ENCODE results near the gene TMEM258. TPM values are rescaled to one million over a fixed set of nuclear protein-coding genes. Genes with fewer than 3 reads are reported as not detected.
A peak's percentile ranks its signal among the peaks of the same experiment; 100 is the strongest.

TMEM258 gene
- total and polyA plus RNA-seq, 9 of the 15 experiments (the other 6 are each of a cell fraction or from before 2014, with no cell fraction given) = 97.2 to 856 (median 231) TPM

DNA sequence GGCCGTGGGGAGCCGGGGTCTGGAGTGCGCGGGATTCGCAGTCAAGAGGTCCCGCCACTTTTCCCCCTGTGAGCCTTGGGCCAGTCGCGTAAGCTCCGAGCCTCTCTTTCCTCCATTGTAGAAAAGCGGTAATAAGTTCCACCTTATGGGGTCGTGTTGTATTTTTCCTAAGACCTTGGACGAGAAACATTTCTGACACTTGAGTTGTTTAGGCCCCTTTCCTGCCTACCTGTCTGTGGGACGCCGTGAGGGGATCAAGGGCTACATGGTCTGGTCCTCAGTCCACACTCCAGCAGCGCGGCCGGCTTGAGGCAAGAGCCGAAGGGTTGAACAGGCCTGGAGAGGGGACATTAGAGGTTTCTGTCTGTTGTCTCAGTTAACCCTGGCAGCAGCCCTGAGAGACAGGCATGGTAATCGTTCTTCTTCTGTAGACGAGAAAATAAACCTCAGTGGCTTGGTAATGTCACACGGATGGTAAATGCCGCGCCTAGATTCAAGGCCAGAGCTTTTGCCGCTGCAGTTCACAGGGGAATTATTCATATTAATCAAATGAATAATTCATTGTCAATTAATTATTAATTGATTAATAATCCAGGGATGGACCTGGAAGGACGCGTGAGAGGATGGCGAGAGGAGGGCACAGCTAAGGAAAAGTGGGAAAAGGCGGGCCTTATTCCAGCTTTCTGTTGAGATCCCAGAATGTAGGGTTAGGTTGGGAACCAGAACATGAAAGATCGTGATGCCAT is 857 bp upstream of the TMEM258 start (continued):
- TF ChIP-seq, protein P1, sequence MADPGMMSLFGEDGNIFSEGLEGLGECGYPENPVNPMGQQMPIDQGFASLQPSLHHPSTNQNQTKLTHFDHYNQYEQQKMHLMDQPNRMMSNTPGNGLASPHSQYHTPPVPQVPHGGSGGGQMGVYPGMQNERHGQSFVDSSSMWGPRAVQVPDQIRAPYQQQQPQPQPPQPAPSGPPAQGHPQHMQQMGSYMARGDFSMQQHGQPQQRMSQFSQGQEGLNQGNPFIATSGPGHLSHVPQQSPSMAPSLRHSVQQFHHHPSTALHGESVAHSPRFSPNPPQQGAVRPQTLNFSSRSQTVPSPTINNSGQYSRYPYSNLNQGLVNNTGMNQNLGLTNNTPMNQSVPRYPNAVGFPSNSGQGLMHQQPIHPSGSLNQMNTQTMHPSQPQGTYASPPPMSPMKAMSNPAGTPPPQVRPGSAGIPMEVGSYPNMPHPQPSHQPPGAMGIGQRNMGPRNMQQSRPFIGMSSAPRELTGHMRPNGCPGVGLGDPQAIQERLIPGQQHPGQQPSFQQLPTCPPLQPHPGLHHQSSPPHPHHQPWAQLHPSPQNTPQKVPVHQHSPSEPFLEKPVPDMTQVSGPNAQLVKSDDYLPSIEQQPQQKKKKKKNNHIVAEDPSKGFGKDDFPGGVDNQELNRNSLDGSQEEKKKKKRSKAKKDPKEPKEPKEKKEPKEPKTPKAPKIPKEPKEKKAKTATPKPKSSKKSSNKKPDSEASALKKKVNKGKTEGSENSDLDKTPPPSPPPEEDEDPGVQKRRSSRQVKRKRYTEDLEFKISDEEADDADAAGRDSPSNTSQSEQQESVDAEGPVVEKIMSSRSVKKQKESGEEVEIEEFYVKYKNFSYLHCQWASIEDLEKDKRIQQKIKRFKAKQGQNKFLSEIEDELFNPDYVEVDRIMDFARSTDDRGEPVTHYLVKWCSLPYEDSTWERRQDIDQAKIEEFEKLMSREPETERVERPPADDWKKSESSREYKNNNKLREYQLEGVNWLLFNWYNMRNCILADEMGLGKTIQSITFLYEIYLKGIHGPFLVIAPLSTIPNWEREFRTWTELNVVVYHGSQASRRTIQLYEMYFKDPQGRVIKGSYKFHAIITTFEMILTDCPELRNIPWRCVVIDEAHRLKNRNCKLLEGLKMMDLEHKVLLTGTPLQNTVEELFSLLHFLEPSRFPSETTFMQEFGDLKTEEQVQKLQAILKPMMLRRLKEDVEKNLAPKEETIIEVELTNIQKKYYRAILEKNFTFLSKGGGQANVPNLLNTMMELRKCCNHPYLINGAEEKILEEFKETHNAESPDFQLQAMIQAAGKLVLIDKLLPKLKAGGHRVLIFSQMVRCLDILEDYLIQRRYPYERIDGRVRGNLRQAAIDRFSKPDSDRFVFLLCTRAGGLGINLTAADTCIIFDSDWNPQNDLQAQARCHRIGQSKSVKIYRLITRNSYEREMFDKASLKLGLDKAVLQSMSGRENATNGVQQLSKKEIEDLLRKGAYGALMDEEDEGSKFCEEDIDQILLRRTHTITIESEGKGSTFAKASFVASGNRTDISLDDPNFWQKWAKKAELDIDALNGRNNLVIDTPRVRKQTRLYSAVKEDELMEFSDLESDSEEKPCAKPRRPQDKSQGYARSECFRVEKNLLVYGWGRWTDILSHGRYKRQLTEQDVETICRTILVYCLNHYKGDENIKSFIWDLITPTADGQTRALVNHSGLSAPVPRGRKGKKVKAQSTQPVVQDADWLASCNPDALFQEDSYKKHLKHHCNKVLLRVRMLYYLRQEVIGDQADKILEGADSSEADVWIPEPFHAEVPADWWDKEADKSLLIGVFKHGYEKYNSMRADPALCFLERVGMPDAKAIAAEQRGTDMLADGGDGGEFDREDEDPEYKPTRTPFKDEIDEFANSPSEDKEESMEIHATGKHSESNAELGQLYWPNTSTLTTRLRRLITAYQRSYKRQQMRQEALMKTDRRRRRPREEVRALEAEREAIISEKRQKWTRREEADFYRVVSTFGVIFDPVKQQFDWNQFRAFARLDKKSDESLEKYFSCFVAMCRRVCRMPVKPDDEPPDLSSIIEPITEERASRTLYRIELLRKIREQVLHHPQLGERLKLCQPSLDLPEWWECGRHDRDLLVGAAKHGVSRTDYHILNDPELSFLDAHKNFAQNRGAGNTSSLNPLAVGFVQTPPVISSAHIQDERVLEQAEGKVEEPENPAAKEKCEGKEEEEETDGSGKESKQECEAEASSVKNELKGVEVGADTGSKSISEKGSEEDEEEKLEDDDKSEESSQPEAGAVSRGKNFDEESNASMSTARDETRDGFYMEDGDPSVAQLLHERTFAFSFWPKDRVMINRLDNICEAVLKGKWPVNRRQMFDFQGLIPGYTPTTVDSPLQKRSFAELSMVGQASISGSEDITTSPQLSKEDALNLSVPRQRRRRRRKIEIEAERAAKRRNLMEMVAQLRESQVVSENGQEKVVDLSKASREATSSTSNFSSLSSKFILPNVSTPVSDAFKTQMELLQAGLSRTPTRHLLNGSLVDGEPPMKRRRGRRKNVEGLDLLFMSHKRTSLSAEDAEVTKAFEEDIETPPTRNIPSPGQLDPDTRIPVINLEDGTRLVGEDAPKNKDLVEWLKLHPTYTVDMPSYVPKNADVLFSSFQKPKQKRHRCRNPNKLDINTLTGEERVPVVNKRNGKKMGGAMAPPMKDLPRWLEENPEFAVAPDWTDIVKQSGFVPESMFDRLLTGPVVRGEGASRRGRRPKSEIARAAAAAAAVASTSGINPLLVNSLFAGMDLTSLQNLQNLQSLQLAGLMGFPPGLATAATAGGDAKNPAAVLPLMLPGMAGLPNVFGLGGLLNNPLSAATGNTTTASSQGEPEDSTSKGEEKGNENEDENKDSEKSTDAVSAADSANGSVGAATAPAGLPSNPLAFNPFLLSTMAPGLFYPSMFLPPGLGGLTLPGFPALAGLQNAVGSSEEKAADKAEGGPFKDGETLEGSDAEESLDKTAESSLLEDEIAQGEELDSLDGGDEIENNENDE (IDR thresholded peaks at IDR 0.05; ENCODE audit: low read depth, low read length) = no peak
- no peak for TF ChIP-seq ZNF766 (CRISPR knock-in tag; conservative IDR thresholded peaks at IDR 0.05)
- TF ChIP-seq MTF1 (CRISPR knock-in tag; IDR thresholded peaks at IDR 0.05; ENCODE audit: borderline replicate concordance) = no peak
- 0 out of 2 replicates have a peak, but pooled peaks have one; percentile 14 for TF ChIP-seq FOXP4 (CRISPR knock-in tag; IDR thresholded peaks at IDR 0.05; ENCODE audit: borderline replicate concordance)
- TF ChIP-seq, protein P2, sequence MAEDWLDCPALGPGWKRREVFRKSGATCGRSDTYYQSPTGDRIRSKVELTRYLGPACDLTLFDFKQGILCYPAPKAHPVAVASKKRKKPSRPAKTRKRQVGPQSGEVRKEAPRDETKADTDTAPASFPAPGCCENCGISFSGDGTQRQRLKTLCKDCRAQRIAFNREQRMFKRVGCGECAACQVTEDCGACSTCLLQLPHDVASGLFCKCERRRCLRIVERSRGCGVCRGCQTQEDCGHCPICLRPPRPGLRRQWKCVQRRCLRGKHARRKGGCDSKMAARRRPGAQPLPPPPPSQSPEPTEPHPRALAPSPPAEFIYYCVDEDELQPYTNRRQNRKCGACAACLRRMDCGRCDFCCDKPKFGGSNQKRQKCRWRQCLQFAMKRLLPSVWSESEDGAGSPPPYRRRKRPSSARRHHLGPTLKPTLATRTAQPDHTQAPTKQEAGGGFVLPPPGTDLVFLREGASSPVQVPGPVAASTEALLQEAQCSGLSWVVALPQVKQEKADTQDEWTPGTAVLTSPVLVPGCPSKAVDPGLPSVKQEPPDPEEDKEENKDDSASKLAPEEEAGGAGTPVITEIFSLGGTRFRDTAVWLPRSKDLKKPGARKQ (CRISPR knock-in tag; IDR thresholded peaks at IDR 0.05) = no peak
- TF ChIP-seq TCF7L2 (IDR thresholded peaks at IDR 0.05; ENCODE audit: low read depth, low read length) = no peak
- no peak for TF ChIP-seq GABPB2 (CRISPR knock-in tag; conservative IDR thresholded peaks at IDR 0.05)
- TF ChIP-seq THRA (IDR thresholded peaks at IDR 0.05) = no peak
- no peak for TF ChIP-seq ZNF12 (CRISPR knock-in tag; IDR thresholded peaks at IDR 0.05)
- TF ChIP-seq MCM5 (IDR thresholded peaks at IDR 0.05; ENCODE audit: low read depth) = no peak

Measured in K562 (cell line).